Measurements from ENCODE around the gene ISLR2.

Gene ISLR2

GRCh38 chr15:74175271-74176191 is 45.1 kb downstream of the ISLR2 start:
- FAIRE-seq, result no peak

GRCh38 chr15:74176262-74177214 is 46.2 kb downstream of the ISLR2 start:
- FAIRE-seq, result no peak

More at GRCh38 chr15:74175271-74176191, 45.1 kb downstream of the ISLR2 start:
- DNase-seq (ENCODE audit: insufficient read length, low spot score), result no peak

GRCh38 chr15:74178326-74179100 is 48.1 kb downstream of the ISLR2 start:
- no peak for FAIRE-seq
- no peak for DNase-seq (ENCODE audit: insufficient read length, low spot score)

More at GRCh38 chr15:74176262-74177214, 46.2 kb downstream of the ISLR2 start:
- DNase-seq (ENCODE audit: insufficient read length, low spot score), result no peak

GRCh38 chr15:74179101-74179841 is 48.9 kb downstream of the ISLR2 start:
- FAIRE-seq, result peak; percentile 60
- DNase-seq (ENCODE audit: insufficient read length, low spot score), result peak; percentile 81

GRCh38 chr15:74179983-74180880 is 49.8 kb downstream of the ISLR2 start:
- no peak for FAIRE-seq
- DNase-seq (ENCODE audit: insufficient read length, low spot score), result no peak

GRCh38 chr15:74180881-74181602 is 50.7 kb downstream of the ISLR2 start:
- DNase-seq (ENCODE audit: insufficient read length, low spot score) (no peak), FAIRE-seq (no peak)

- no peak for FAIRE-seq
These were observed 51.7 kb downstream of the ISLR2 start for GRCh38 chr15:74182131-74182530.

GRCh38 chr15:74184582-74185091 is 54.3 kb downstream of the ISLR2 start:
- DNase-seq (ENCODE audit: insufficient read length, low spot score) (no peak), FAIRE-seq (no peak)

More at GRCh38 chr15:74182131-74182530, 51.7 kb downstream of the ISLR2 start:
- no peak for DNase-seq (ENCODE audit: insufficient read length, low spot score)

GRCh38 chr15:74185710-74186348 is 55.4 kb downstream of the ISLR2 start:
- DNase-seq (ENCODE audit: insufficient read length, low spot score), result no peak

More at GRCh38 chr15:74185710-74186348, 55.4 kb downstream of the ISLR2 start:
- no peak for FAIRE-seq

Data from HTR-8/SVneo (cell line).